ENCODE measurements around the gene PKNOX2. TPM values are rescaled to one million over a fixed set of nuclear protein-coding genes. Genes with fewer than 3 reads are reported as not detected.

The PKNOX2 gene
- total RNA-seq, 2 donors from 2014 or later = 5.5 to 6.9 TPM

DNA sequence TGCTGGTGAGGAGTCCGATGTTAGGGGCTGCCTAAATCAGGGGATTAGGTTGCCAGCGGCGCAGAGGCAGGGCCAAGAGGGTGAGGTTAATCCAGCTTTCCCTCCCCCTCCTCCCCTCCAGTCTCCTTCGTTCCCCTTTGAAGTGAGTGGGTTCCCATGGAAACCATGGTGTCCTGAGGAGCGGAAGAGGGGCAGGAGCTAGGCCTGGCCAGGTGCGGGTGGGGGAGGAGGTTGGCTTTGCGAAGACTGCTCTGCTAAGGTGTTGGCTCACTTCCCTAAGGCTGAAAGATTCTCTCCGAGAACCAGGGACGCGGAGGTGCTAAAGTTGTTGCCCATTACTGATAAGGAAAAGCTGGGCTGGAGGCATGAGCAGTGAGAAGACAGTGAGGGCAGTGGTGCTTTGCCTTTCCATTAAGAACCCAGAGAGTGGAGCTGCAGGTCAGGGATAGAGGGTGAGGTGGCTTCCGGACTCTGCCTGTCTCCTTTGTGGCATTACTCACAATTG, 206.9 kb downstream of the PKNOX2 start:
- H3K36me3 ChIP-seq = no peaks in the 10 kb centered on the region
- peak overlapping the region; percentile 46 to 94 for H3K27ac ChIP-seq
- TF ChIP-seq, protein P1, sequence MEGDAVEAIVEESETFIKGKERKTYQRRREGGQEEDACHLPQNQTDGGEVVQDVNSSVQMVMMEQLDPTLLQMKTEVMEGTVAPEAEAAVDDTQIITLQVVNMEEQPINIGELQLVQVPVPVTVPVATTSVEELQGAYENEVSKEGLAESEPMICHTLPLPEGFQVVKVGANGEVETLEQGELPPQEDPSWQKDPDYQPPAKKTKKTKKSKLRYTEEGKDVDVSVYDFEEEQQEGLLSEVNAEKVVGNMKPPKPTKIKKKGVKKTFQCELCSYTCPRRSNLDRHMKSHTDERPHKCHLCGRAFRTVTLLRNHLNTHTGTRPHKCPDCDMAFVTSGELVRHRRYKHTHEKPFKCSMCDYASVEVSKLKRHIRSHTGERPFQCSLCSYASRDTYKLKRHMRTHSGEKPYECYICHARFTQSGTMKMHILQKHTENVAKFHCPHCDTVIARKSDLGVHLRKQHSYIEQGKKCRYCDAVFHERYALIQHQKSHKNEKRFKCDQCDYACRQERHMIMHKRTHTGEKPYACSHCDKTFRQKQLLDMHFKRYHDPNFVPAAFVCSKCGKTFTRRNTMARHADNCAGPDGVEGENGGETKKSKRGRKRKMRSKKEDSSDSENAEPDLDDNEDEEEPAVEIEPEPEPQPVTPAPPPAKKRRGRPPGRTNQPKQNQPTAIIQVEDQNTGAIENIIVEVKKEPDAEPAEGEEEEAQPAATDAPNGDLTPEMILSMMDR (IDR thresholded peaks at IDR 0.05) = peak in 1 of 2 donors; percentile 38
- H3K4me3 ChIP-seq = no peak overlapping the region
- no peaks in the 10 kb centered on the region for H3K27me3 ChIP-seq
- DNase-seq (ENCODE audit: low spot score) = no peak
- H3K4me1 ChIP-seq = peaks cover 0 to 68% of the 10 kb centered on the region in 2 donors
- no peaks in the 10 kb centered on the region for H3K9me3 ChIP-seq

DNA sequence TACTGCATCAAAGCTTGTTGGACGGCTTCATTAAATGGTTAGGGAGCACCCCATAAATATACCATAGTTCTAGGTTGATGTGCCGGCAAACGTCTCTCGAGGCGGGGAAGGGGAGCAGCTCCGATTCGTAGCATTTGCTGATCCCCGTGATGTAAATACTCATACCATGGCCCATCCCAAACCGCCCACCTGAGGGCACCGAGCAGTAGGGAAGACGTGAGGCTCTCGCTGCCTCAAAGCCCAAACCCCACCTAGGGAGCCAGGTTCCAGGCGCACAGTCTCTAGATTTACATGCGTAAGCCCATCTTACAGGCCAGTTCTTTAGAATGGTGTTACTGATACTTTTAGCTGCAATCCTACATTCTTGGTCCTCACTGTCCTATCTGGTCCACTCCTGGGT, 207.5 kb downstream of the PKNOX2 start:
- Histone ChIP-seq H3K9me3 (no peaks in the 10 kb centered on the region), H3K36me3 (no peaks in the 10 kb centered on the region), H3K4me3 (no peak overlapping the region), H3K27me3 (no peaks in the 10 kb centered on the region), H3K4me1 (peaks cover 0 to 74% of the 10 kb centered on the region in 2 donors), H3K27ac (peak overlapping the region; percentile 82 to 94)
- TF ChIP-seq, protein P1 (IDR thresholded peaks at IDR 0.05) = no peak
- DNase-seq (ENCODE audit: low spot score) = no peak

DNA sequence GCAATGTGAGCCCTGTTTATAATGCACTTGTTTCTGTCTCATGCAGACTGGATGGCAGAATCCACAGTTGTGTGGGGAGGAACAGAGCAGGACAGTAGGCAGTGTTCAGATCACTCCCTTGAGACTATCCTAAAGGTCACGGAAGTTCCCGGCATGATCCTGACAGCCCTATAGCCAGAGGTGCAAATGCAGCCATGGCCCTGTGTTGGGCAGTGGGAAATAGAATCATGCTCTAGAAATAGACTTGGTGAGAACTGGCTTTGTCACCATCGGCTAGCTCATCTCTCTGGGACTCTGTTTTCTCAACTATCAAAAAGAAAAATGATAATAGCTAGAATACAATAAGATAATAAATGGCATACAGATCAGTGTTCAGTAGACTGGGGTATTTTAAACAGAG, 208.4 kb downstream of the PKNOX2 start:
- H3K9me3 ChIP-seq = no peaks in the 10 kb centered on the region
- no peak for DNase-seq (ENCODE audit: low spot score)
- H3K36me3 ChIP-seq = no peaks in the 10 kb centered on the region
- peak overlapping the region; percentile 82 to 94 for H3K27ac ChIP-seq
- TF ChIP-seq, protein P1 (IDR thresholded peaks at IDR 0.05) = no peak
- no peak overlapping the region for H3K4me3 ChIP-seq
- peaks cover 0 to 79% of the 10 kb centered on the region in 2 donors for H3K4me1 ChIP-seq
- no peaks in the 10 kb centered on the region for H3K27me3 ChIP-seq

- TF ChIP-seq, protein P1 (IDR thresholded peaks at IDR 0.05) = no peak
- Histone ChIP-seq H3K4me1 (peaks cover 0 to 86% of the 10 kb centered on the region in 2 donors), H3K9me3 (no peaks in the 10 kb centered on the region), H3K27ac (peak overlapping the region; percentile 82 to 94), H3K27me3 (no peaks in the 10 kb centered on the region), H3K4me3 (no peak overlapping the region), H3K36me3 (no peaks in the 10 kb centered on the region)
- DNase-seq (ENCODE audit: low spot score) = no peak
These were observed 209.2 kb downstream of the PKNOX2 start for GRCh38 chr11:125373426-125374391.

GRCh38 chr11:125374398-125374797, 209.8 kb downstream of the PKNOX2 start:
- H3K27ac ChIP-seq = peak overlapping the region; percentile 82 to 94
- H3K4me3 ChIP-seq = no peak overlapping the region
- no peaks in the 10 kb centered on the region for H3K27me3 ChIP-seq
- no peak for DNase-seq (ENCODE audit: low spot score)
- TF ChIP-seq, protein P1 (IDR thresholded peaks at IDR 0.05) = no peak
- no peaks in the 10 kb centered on the region for H3K9me3 ChIP-seq
- peaks cover 0 to 80% of the 10 kb centered on the region in 2 donors for H3K4me1 ChIP-seq
- no peaks in the 10 kb centered on the region for H3K36me3 ChIP-seq

All from right atrium auricular region (tissue), 2 donors.